22Rv1 (cell line): Measurements from ENCODE around the gene SCD.

ENCODE experiments used
- CTCF ChIP-seq: fragments of 450-650 bp; IDR thresholded peaks from 2 replicates; pipeline ENCODE4 v1.5.1; 2017; ENCODE audit warnings: mild to moderate bottlenecking
- ZFX ChIP-seq: fragments of 450-650 bp; IDR thresholded peaks from 2 replicates; pipeline ENCODE4 v1.6.1; 2017; ENCODE audit warnings: antibody characterized with exemption, borderline replicate concordance

DNA sequence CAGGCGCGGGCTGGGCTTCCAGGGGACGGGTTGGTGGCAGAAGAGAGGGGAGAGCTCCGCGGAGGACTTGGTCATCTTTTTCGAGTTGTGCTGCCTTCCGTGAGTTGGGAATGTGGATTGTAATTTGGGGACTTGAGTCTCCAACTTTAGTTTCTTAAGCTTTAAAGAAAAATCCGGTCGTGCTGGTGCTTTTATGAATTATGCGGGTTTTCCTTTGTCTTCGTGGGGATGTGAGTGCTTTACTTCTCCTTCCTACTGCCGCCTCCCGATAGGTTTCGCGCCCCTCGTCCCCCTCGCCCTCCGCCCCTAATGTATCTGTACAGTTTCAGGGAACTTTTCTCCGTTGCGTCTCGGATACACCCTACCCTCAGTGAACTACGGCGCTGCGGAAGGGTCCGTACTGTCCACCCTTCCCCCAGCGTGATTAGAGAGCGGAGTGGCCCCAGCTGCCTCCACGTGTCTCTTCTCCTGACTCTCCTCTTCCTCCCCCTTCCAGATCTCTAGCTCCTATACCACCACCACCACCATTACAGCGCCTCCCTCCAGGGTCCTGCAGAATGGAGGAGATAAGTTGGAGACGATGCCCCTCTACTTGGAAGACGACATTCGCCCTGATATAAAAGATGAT is 649 bp downstream of the SCD start:
- TF ChIP-seq CTCF (no peak), ZFX (no peak)
